Psoas muscle (tissue), 8 donors: ENCODE measurements around the gene OR13D1. TPM values are rescaled to one million over a fixed set of nuclear protein-coding genes. Genes with fewer than 3 reads are reported as not detected.

Source experiments
- ATAC-seq, 4 donors: fragments of 200-7000 bp; cut with Tn5 transposase; one replicate each; pipeline ENCODE4 v1.9.1; 2020; ENCODE audit warnings: moderate library complexity in 3 of 4, mild to moderate bottlenecking in 2 of 4
- DNase-seq, 2 donors: peaks; one replicate each; pipeline ENCODE4 v3.0.0-alpha.2; 2020
- H3K27ac ChIP-seq: fragments of 200-600 bp; one replicate; pipeline ENCODE4 v1.8.0; 2022
- H3K27me3 ChIP-seq, 3 donors: fragments of 200-600 bp in 1 of 3; one replicate each; pipeline versions ENCODE4 v1.6.1 to v1.8.0; 2013 to 2022; ENCODE audit warnings: low read length in 2 of 3, mild to moderate bottlenecking in 2 of 3, moderate library complexity in 1 of 3; ENCODE audit not compliant: insufficient read depth in 3 of 3
- H3K36me3 ChIP-seq, 2 donors: fragments of 200-600 bp in 1 of 2; one replicate each; pipeline versions ENCODE4 v1.6.1 to v1.8.0; 2013 to 2022; ENCODE audit warnings: low read depth in 1 of 2, mild to moderate bottlenecking in 1 of 2, moderate library complexity in 1 of 2; ENCODE audit not compliant: insufficient read depth in 1 of 2
- H3K4me1 ChIP-seq: fragments of 200-600 bp; one replicate; pipeline ENCODE4 v1.8.0; 2022
- H3K4me3 ChIP-seq: fragments of 200-600 bp; one replicate; pipeline ENCODE4 v1.8.0; 2022; ENCODE audit warnings: mild to moderate bottlenecking
- H3K9me3 ChIP-seq: fragments of 200-600 bp; one replicate; pipeline ENCODE4 v1.8.0; 2022
- WGBS, 3 donors: extraction: QIAGEN DNeasy Blood & Tissue Kit; methylation state at CpG; one replicate each; pipeline versions ENCODE4 v1.1.6 to v1.1.7; 2013; 5-methylcytosine and 5-hydroxymethylcytosine counted together
- intact Hi-C, 2 donors: fragments of 100-400 bp; cut with DNase I; formaldehyde crosslinking; loops; one replicate each; pipeline versions ENCODE4 v1.11.0 to v1.14.2; 2022
- polyA plus RNA-seq, 3 donors: library from polyadenylated mRNA; stranded (reverse); fragments of 200-250 nt; gene quantifications; one replicate each; pipeline ENCODE4 v1.2.3, GENCODE V29; 2013
- total RNA-seq, 4 donors: library from RNA; stranded (reverse); fragmentation: NEBNext Ultra II Directional in 2 of 4; extraction: Animal tissue kit (Norgen Biotek cat#: 25700) in 2 of 4; gene quantifications; one replicate each; pipeline versions ENCODE4 v1.2.1 to v1.2.4, GENCODE V29; 2021 to 2023
- TF ChIP-seq, protein P1 (sequence below): fragments of 200-600 bp; IDR thresholded peaks from one replicate; pipeline ENCODE4 v1.8.0; 2022; ENCODE audit warnings: antibody characterized with exemption
- donor health status: healthy with polysubstance abuse.
- donor health status: DM: no; HTN: no; CAD: no; lungs with moderate emphysema.
- donor health status: Bipolar disorder and iron deficiency.
- donor health status: healthy.
- donor health status: DM: yes; HTN: yes; CAD: no.
- donor health status: DM: no; HTN: no; CAD: no.
- donor health status: DM: no; HTN: no; CAD: no.
- donor health status: DM: yes; HTN: yes; CAD: no.

Gene OR13D1
- total and polyA plus RNA-seq, 7 donors = not detected

DNA sequence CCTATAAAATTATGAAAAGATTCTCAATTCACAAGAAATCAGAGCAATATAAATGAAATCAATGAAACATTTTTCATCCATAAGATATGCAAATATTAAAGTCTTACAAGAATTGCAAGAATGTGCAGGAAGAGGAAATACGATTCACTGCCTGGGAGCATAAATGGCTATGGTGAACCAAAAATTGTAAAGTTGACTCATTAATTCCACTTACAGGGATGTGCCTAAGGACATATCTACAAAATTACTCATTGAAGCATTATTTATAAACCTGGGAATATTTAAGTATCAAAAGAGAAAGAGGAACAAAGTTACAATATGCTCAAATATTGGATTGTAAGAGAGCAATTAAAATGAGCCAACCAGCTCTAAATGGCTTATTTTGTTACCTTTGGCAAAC is 46.3 kb downstream of the OR13D1 start:
- Histone ChIP-seq H3K9me3 (no peaks in the 10 kb centered on the region), H3K36me3 (no peaks in the 10 kb centered on the region), H3K27me3 (no peaks in the 10 kb centered on the region), H3K4me3 (no peak overlapping the region), H3K27ac (no peak overlapping the region), H3K4me1 (no peaks in the 10 kb centered on the region)
- 60 to 70% (median 66%) methylated on average over 1 of the region's 1 CpG for WGBS, 3 donors
- intact Hi-C loops = loop anchor here (10.0 kb wide), 2 partner anchors 646 to 1346 kb away; partner anchors contain the start of gene SMC2 (in 1 of the 2)
- ATAC-seq (no peak), DNase-seq (no peak)
- TF ChIP-seq, protein P1, sequence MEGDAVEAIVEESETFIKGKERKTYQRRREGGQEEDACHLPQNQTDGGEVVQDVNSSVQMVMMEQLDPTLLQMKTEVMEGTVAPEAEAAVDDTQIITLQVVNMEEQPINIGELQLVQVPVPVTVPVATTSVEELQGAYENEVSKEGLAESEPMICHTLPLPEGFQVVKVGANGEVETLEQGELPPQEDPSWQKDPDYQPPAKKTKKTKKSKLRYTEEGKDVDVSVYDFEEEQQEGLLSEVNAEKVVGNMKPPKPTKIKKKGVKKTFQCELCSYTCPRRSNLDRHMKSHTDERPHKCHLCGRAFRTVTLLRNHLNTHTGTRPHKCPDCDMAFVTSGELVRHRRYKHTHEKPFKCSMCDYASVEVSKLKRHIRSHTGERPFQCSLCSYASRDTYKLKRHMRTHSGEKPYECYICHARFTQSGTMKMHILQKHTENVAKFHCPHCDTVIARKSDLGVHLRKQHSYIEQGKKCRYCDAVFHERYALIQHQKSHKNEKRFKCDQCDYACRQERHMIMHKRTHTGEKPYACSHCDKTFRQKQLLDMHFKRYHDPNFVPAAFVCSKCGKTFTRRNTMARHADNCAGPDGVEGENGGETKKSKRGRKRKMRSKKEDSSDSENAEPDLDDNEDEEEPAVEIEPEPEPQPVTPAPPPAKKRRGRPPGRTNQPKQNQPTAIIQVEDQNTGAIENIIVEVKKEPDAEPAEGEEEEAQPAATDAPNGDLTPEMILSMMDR = no peak

GRCh38 chr9:104743376-104743985 is 49.2 kb downstream of the OR13D1 start:
- ATAC-seq (peak in 3 of 4 donors; percentile 32 to 38 (median 36)), DNase-seq (no peak)
- TF ChIP-seq, protein P1 = peak; percentile 76
- Histone ChIP-seq H3K4me3 (no peak overlapping the region), H3K27ac (no peak overlapping the region), H3K27me3 (no peaks in the 10 kb centered on the region), H3K9me3 (no peaks in the 10 kb centered on the region), H3K36me3 (no peaks in the 10 kb centered on the region), H3K4me1 (no peaks in the 10 kb centered on the region)
- WGBS, 3 donors = 28 to 31% (median 28%) methylated on average over 7 of the region's 7 CpGs
- intact Hi-C loops = loop anchor here (10.0 kb wide), 2 partner anchors 649 to 1349 kb away; partner anchors contain the start of gene SMC2 (in 1 of the 2)

Other genes starting within 250 kb of the OR13D1 start
- not detected for gene OR13F1, start 190.3 kb upstream of the OR13D1 start, total RNA-seq
- not detected for gene OR13F1, start 190.3 kb upstream of the OR13D1 start, polyA plus RNA-seq
- not detected for gene OR13C4, start 167.3 kb upstream of the OR13D1 start, total RNA-seq
- gene OR13C4, start 167.3 kb upstream of the OR13D1 start, polyA plus RNA-seq = not detected
- not detected for gene OR13C3, start 157.7 kb upstream of the OR13D1 start, total RNA-seq
- not detected for gene OR13C3, start 157.7 kb upstream of the OR13D1 start, polyA plus RNA-seq
- not detected for gene OR13C8, start 125.3 kb upstream of the OR13D1 start, total RNA-seq
- gene OR13C8, start 125.3 kb upstream of the OR13D1 start, polyA plus RNA-seq = not detected
- gene OR13C5, start 95.1 kb upstream of the OR13D1 start, total RNA-seq = not detected
- not detected for gene OR13C5, start 95.1 kb upstream of the OR13D1 start, polyA plus RNA-seq
- not detected for gene OR13C2, start 88.9 kb upstream of the OR13D1 start, total RNA-seq
- not detected for gene OR13C2, start 88.9 kb upstream of the OR13D1 start, polyA plus RNA-seq
- gene OR13C9, start 76.3 kb upstream of the OR13D1 start, total RNA-seq = not detected
- gene OR13C9, start 76.3 kb upstream of the OR13D1 start, polyA plus RNA-seq = not detected
- 10 to 100 TPM in 2 of 4 donors, 1 to 10 TPM in 2; 4.3 to 19.8 (median 9.7) TPM for gene NIPSNAP3A, start 53.2 kb downstream of the OR13D1 start, total RNA-seq
- 1 to 10 TPM; 7.0 to 9.7 (median 9.3) TPM for gene NIPSNAP3A, start 53.2 kb downstream of the OR13D1 start, polyA plus RNA-seq
- gene NIPSNAP3B, start 69.6 kb downstream of the OR13D1 start, total RNA-seq = 10 to 100 TPM; 15.1 to 20.3 (median 19.1) TPM
- 10 to 100 TPM in 2 of 3 donors, 1 to 10 TPM in 1; 8.6 to 11.1 (median 10.2) TPM for gene NIPSNAP3B, start 69.6 kb downstream of the OR13D1 start, polyA plus RNA-seq
- 10 to 100 TPM in 2 of 4 donors, 1 to 10 TPM in 2; 8.2 to 26.1 (median 16.2) TPM for gene ABCA1, start 233.6 kb downstream of the OR13D1 start, total RNA-seq
- gene ABCA1, start 233.6 kb downstream of the OR13D1 start, polyA plus RNA-seq = 1 to 10 TPM; 1.9 to 6.3 (median 3.3) TPM